Neural cell (in vitro differentiated cells): ENCODE results near the gene AGL. TPM values are rescaled to one million over a fixed set of nuclear protein-coding genes. Genes with fewer than 3 reads are reported as not detected.

ENCODE experiments used
- H2AFZ ChIP-seq: fragments of 200-600, 300-800 bp; sonication (generic), shearing (Covaris generic); 2 replicates; pipeline ENCODE4 v1.6.0; 2014; ENCODE audit warnings: low read depth, mild to moderate bottlenecking, antibody characterized with exemption, low read length, moderate library complexity
- H3F3A ChIP-seq: fragments of 200-600 bp; shearing (Covaris generic); 2 replicates; pipeline ENCODE4 v1.6.1; 2016; ENCODE audit warnings: mild to moderate bottlenecking, moderate library complexity, mixed read lengths, antibody characterized with exemption, low read length; ENCODE audit not compliant: insufficient read depth, poor library complexity, severe bottlenecking
- H3K27ac ChIP-seq: fragments of 200-600, 300-800 bp; sonication (generic), shearing (Covaris generic); 2 replicates; pipeline ENCODE4 v1.5.1; 2014; ENCODE audit warnings: mild to moderate bottlenecking, low read length, moderate library complexity
- H3K27me3 ChIP-seq: fragments of 300-800, 200-600 bp; sonication (generic), shearing (Covaris generic); 2 replicates; pipeline ENCODE4 v1.6.0; 2014; ENCODE audit warnings: mild to moderate bottlenecking, low read depth, low read length, moderate library complexity; ENCODE audit not compliant: insufficient read depth
- H3K36me3 ChIP-seq: fragments of 300-800, 200-600 bp; sonication (generic), shearing (Covaris generic); 2 replicates; pipeline ENCODE4 v1.5.1; 2014; ENCODE audit warnings: mild to moderate bottlenecking, antibody characterized with exemption, low read length, moderate library complexity; ENCODE audit not compliant: insufficient read depth
- H3K4me2 ChIP-seq: fragments of 300-800, 200-600 bp; sonication (generic), shearing (Covaris generic); 2 replicates; pipeline ENCODE4 v1.6.0; 2014; ENCODE audit warnings: mild to moderate bottlenecking, low read length
- H3K4me3 ChIP-seq: fragments of 300-800, 200-600 bp; sonication (generic), shearing (Covaris generic); 2 replicates; pipeline ENCODE4 v1.5.1; 2014; ENCODE audit warnings: mild to moderate bottlenecking, low read length, moderate library complexity
- H3K79me2 ChIP-seq: fragments of 200-600 bp; shearing (Covaris generic); replicated peaks from 2 replicates; pipeline ENCODE4 v1.6.0; 2014; ENCODE audit warnings: mild to moderate bottlenecking, low read length, moderate library complexity; ENCODE audit not compliant: insufficient read depth
- H3K9ac ChIP-seq: fragments of 300-800, 200-600 bp; sonication (generic), shearing (Covaris generic); 2 replicates; pipeline ENCODE4 v1.6.1; 2016; ENCODE audit warnings: mild to moderate bottlenecking, low read length, mixed read lengths
- H3K9me2 ChIP-seq: fragments of 200-600 bp; shearing (Covaris generic); 2 replicates; pipeline ENCODE4 v1.6.1; 2016; ENCODE audit warnings: mild to moderate bottlenecking, low read length, mixed read lengths; ENCODE audit not compliant: insufficient read depth
- H3K9me3 ChIP-seq: fragments of 200-600, 300-800 bp; sonication (generic), shearing (Covaris generic); 2 replicates; pipeline ENCODE4 v1.6.1; 2016; ENCODE audit warnings: mild to moderate bottlenecking, mixed run types, low read length, moderate library complexity, mixed read lengths
- H4K20me1 ChIP-seq: fragments of 200-600 bp; shearing (Covaris generic); 2 replicates; pipeline ENCODE4 v1.6.1; 2016; ENCODE audit warnings: mild to moderate bottlenecking, mixed run types; ENCODE audit not compliant: insufficient read depth
- EP300 ChIP-seq: fragments of 450-650 bp; conservative IDR thresholded peaks from 2 replicates; pipeline ENCODE4 v1.6.1; 2014; ENCODE audit warnings: antibody characterized with exemption, mild to moderate bottlenecking, moderate library complexity; ENCODE audit not compliant: poor library complexity, severe bottlenecking
- EZH2 ChIP-seq: fragments of 200-600, 300-800 bp; shearing (Covaris generic), sonication (generic); IDR thresholded peaks from 2 replicates; pipeline ENCODE4 v1.6.1; 2014; ENCODE audit warnings: antibody characterized with exemption, low read length, borderline replicate concordance, mild to moderate bottlenecking; ENCODE audit not compliant: insufficient read depth, poor library complexity, severe bottlenecking
- MXI1 ChIP-seq: fragments of 450-650 bp; conservative IDR thresholded peaks from 2 replicates; pipeline ENCODE4 v1.6.1; 2014; ENCODE audit warnings: antibody characterized with exemption, mild to moderate bottlenecking; ENCODE audit not compliant: poor library complexity, severe bottlenecking
- POLR2AphosphoS5 ChIP-seq: IDR thresholded peaks from 2 replicates; pipeline ENCODE4 v1.6.1; 2012
- RAD21 ChIP-seq: fragments of 450-650 bp; conservative IDR thresholded peaks from 2 replicates; pipeline ENCODE4 v1.6.1; 2014; ENCODE audit warnings: antibody characterized with exemption, mild to moderate bottlenecking, moderate library complexity
- SMC3 ChIP-seq: fragments of 450-650 bp; conservative IDR thresholded peaks from 2 replicates; pipeline ENCODE4 v1.6.1; 2014; ENCODE audit warnings: antibody characterized with exemption, mild to moderate bottlenecking, moderate library complexity; ENCODE audit not compliant: poor library complexity
- TAF1 ChIP-seq: IDR thresholded peaks from 2 replicates; pipeline ENCODE4 v1.6.1; 2012; ENCODE audit warnings: low read depth
- polyA plus RNA-seq: library from polyadenylated mRNA; depleted of rRNA; stranded (reverse); fragments of >200 nt; gene quantifications from 2 replicates; pipeline ENCODE4 v1.2.3, GENCODE V29; 2014
- TF ChIP-seq, protein P1 (sequence below): fragments of 450-650 bp; IDR thresholded peaks from 2 replicates; pipeline ENCODE4 v1.5.1; 2014; ENCODE audit warnings: antibody characterized with exemption, mild to moderate bottlenecking, moderate library complexity; ENCODE audit not compliant: poor library complexity, severe bottlenecking
- TF ChIP-seq, protein P2 (sequence below): IDR thresholded peaks from 2 replicates; pipeline ENCODE4 v1.6.1; 2012; ENCODE audit warnings: borderline replicate concordance

The AGL gene
- polyA plus RNA-seq, 1 donor from 2014 or later: 17.7 TPM

DNA sequence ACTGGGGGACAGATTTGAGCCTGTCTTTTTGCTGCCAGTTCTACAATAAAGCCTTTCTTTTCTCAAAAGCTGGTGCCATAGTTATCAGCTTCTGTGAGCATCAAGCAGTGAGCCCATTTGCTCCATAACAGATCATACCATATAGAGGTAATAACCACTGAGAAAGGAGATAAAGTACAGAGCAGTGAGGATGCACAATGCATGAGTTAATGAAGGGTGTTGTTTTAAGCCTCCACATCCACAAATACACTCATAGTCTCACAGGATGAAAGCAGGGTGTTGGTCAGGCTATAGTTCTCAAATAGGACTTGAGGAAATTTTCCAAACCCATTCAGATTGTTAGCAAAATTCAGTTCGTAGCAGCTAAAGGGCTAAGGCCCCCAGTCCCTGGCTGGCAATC lies 94.0 kb downstream of the AGL start:
- no peak overlapping the region for H3K9ac ChIP-seq
- no peak overlapping the region for H3K4me3 ChIP-seq
- no peaks in the 10 kb centered on the region for H3K27me3 ChIP-seq
- H3K9me2 ChIP-seq: no peaks in the 10 kb centered on the region
- H3K4me2 ChIP-seq: no peak overlapping the region
- no peaks in the 10 kb centered on the region for H3K36me3 ChIP-seq
- H2AFZ ChIP-seq: no peak overlapping the region
- no peak for TF ChIP-seq SMC3
- no peak for TF ChIP-seq TAF1
- TF ChIP-seq, protein P1, sequence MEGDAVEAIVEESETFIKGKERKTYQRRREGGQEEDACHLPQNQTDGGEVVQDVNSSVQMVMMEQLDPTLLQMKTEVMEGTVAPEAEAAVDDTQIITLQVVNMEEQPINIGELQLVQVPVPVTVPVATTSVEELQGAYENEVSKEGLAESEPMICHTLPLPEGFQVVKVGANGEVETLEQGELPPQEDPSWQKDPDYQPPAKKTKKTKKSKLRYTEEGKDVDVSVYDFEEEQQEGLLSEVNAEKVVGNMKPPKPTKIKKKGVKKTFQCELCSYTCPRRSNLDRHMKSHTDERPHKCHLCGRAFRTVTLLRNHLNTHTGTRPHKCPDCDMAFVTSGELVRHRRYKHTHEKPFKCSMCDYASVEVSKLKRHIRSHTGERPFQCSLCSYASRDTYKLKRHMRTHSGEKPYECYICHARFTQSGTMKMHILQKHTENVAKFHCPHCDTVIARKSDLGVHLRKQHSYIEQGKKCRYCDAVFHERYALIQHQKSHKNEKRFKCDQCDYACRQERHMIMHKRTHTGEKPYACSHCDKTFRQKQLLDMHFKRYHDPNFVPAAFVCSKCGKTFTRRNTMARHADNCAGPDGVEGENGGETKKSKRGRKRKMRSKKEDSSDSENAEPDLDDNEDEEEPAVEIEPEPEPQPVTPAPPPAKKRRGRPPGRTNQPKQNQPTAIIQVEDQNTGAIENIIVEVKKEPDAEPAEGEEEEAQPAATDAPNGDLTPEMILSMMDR: no peak
- TF ChIP-seq MXI1: no peak
- no peak for TF ChIP-seq RAD21
- TF ChIP-seq POLR2AphosphoS5: no peak
- TF ChIP-seq EP300: no peak
- no peak for TF ChIP-seq EZH2
- TF ChIP-seq, protein P2, sequence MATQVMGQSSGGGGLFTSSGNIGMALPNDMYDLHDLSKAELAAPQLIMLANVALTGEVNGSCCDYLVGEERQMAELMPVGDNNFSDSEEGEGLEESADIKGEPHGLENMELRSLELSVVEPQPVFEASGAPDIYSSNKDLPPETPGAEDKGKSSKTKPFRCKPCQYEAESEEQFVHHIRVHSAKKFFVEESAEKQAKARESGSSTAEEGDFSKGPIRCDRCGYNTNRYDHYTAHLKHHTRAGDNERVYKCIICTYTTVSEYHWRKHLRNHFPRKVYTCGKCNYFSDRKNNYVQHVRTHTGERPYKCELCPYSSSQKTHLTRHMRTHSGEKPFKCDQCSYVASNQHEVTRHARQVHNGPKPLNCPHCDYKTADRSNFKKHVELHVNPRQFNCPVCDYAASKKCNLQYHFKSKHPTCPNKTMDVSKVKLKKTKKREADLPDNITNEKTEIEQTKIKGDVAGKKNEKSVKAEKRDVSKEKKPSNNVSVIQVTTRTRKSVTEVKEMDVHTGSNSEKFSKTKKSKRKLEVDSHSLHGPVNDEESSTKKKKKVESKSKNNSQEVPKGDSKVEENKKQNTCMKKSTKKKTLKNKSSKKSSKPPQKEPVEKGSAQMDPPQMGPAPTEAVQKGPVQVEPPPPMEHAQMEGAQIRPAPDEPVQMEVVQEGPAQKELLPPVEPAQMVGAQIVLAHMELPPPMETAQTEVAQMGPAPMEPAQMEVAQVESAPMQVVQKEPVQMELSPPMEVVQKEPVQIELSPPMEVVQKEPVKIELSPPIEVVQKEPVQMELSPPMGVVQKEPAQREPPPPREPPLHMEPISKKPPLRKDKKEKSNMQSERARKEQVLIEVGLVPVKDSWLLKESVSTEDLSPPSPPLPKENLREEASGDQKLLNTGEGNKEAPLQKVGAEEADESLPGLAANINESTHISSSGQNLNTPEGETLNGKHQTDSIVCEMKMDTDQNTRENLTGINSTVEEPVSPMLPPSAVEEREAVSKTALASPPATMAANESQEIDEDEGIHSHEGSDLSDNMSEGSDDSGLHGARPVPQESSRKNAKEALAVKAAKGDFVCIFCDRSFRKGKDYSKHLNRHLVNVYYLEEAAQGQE: no peak
- no peaks in the 10 kb centered on the region for H3F3A ChIP-seq
- H3K79me2 ChIP-seq: no peaks in the 10 kb centered on the region
- H3K27ac ChIP-seq: no peak overlapping the region
- no peaks in the 10 kb centered on the region for H3K9me3 ChIP-seq
- no peaks in the 10 kb centered on the region for H4K20me1 ChIP-seq

DNA sequence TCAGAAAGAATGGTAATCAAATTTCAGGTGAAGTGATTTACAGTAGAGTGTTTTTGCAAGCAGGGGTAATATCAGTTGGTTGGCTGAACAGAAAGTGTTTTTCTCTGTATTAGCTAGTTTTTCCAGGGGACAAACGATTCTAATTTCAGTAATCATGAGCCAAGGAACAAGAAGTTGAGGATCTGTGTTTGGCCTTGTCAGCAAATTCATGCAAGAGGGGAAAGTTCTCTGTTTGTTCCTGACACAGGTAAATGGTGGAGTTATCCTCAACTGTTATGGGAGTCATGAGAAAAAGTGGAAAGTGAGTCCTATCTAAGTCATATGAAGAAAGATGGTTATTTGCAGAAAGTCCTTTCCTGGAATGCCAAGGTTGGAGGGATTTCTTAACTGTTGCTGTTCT lies 95.0 kb downstream of the AGL start:
- H4K20me1 ChIP-seq: no peaks in the 10 kb centered on the region
- H2AFZ ChIP-seq: no peak overlapping the region
- H3K4me3 ChIP-seq: no peak overlapping the region

More for the DNA sequence above, 95.0 kb downstream of the AGL start:
- no peaks in the 10 kb centered on the region for H3F3A ChIP-seq
- no peak overlapping the region for H3K9ac ChIP-seq
- TF ChIP-seq EP300 (no peak), RAD21 (no peak), SMC3 (no peak), TAF1 (no peak), MXI1 (no peak), POLR2AphosphoS5 (no peak), EZH2 (no peak)
- TF ChIP-seq, protein P2: no peak
- TF ChIP-seq, protein P1: no peak
- no peaks in the 10 kb centered on the region for H3K27me3 ChIP-seq
- no peak overlapping the region for H3K4me2 ChIP-seq
- no peaks in the 10 kb centered on the region for H3K79me2 ChIP-seq
- H3K36me3 ChIP-seq: no peaks in the 10 kb centered on the region
- no peak overlapping the region for H3K27ac ChIP-seq
- no peaks in the 10 kb centered on the region for H3K9me2 ChIP-seq
- no peaks in the 10 kb centered on the region for H3K9me3 ChIP-seq
